HG03442 (cell line): ENCODE measurements around the gene NDUFB6.
A peak's percentile ranks its signal among the peaks of the same experiment; 100 is the strongest.
"Not testable (repeated sequence)": the region's sequence is repeated elsewhere in the genome, so short reads cannot be mapped to it uniquely, and the experiment has no call there.

ENCODE experiments used
- ATAC-seq: cut with Tn5 transposase; IDR thresholded peaks from one replicate; pipeline ENCODE4 v1.9.1; 2021; ENCODE audit warnings: mild to moderate bottlenecking, moderate library complexity; ENCODE audit not compliant: unreplicated experiment

NDUFB6 gene

GRCh38 chr9:32571969-32572899 lies 725 bp downstream of the NDUFB6 start:
- peak; percentile 87 for ATAC-seq

GRCh38 chr9:32570262-32570661 lies 2.7 kb downstream of the NDUFB6 start:
- ATAC-seq, result no peak

GRCh38 chr9:32566770-32567169 lies 6.2 kb downstream of the NDUFB6 start:
- ATAC-seq, result no peak

GRCh38 chr9:32565967-32566366 lies 7.0 kb downstream of the NDUFB6 start:
- no peak for ATAC-seq

GRCh38 chr9:32558408-32558934 lies 14.5 kb downstream of the NDUFB6 start:
- ATAC-seq, result no peak

- ATAC-seq, result no peak
These were observed 18.4 kb downstream of the NDUFB6 start for GRCh38 chr9:32554591-32554990.

GRCh38 chr9:32554107-32554506 lies 18.9 kb downstream of the NDUFB6 start:
- ATAC-seq, result no peak

- peak; percentile 67 for ATAC-seq
These were observed 20.6 kb downstream of the NDUFB6 start, which contains the start of the genes SMIM27 and TOPORS for GRCh38 chr9:32552172-32552872. TSS of gene SMIM27 (plus strand) at chr9:32552327. CDS start at chr9:32552435, 108 bp downstream. TSS of gene TOPORS (minus strand) at chr9:32552586. CDS start at chr9:32552436, 150 bp downstream.

GRCh38 chr9:32551276-32552051 lies 21.5 kb downstream of the NDUFB6 start:
- peak; percentile 0 for ATAC-seq

- ATAC-seq, result peak; percentile 58
These were observed 22.2 kb downstream of the NDUFB6 start for GRCh38 chr9:32550562-32551275.

- ATAC-seq, result no peak
These were observed 22.8 kb downstream of the NDUFB6 start for GRCh38 chr9:32550150-32550561.

- ATAC-seq, result not testable (repeated sequence)
These were observed 24.7 kb downstream of the NDUFB6 start for GRCh38 chr9:32548213-32548612.

GRCh38 chr9:32545884-32546283 lies 27.1 kb downstream of the NDUFB6 start:
- no peak for ATAC-seq

- no peak for ATAC-seq
These were observed 29.9 kb downstream of the NDUFB6 start for GRCh38 chr9:32543047-32543446.

GRCh38 chr9:32533816-32534215 lies 39.1 kb downstream of the NDUFB6 start:
- ATAC-seq, result no peak

GRCh38 chr9:32533336-32533735 lies 39.6 kb downstream of the NDUFB6 start:
- no peak for ATAC-seq

- ATAC-seq, result no peak
These were observed 46.3 kb downstream of the NDUFB6 start for GRCh38 chr9:32526707-32527048.

- peak; percentile 70 for ATAC-seq
These were observed 46.8 kb downstream of the NDUFB6 start, which contains the start of gene RIGI for GRCh38 chr9:32526041-32526706. TSS of gene RIGI (minus strand) at chr9:32526196. CDS start at chr9:32526166, 30 bp downstream.

- ATAC-seq, result peak; percentile 14
These were observed 47.3 kb downstream of the NDUFB6 start for GRCh38 chr9:32525709-32526030.
